ENCODE results near the gene CDHR2. TPM values are rescaled to one million over a fixed set of nuclear protein-coding genes. Genes with fewer than 3 reads are reported as not detected.
A peak's percentile ranks its signal among the peaks of the same experiment; 100 is the strongest.

CDHR2 gene
- total and polyA plus RNA-seq, 2 donors (not counting 3 experiments of a cell fraction or from before 2014, with no cell fraction given): not detected

- Histone ChIP-seq H2AFZ (ENCODE audit: low read depth, low read length) (no peak overlapping the region), H3K27me3 (ENCODE audit: control insufficient read depth in 2 of 2, insufficient read depth in 2 of 2, low read length in 2 of 2) (no peaks in the 10 kb centered on the region), H3K9me1 (replicated peaks; ENCODE audit: control insufficient read depth, extremely low read depth, insufficient read depth, low read length) (no peaks in the 10 kb centered on the region), H4K20me1 (replicated peaks; ENCODE audit: control insufficient read depth, extremely low read depth, insufficient read depth, low read length) (no peaks in the 10 kb centered on the region), H3K4me1 (ENCODE audit: control insufficient read depth, extremely low read depth, insufficient read depth, low read length) (peaks cover 38% of the 10 kb centered on the region), H3K4me2 (ENCODE audit: insufficient read depth, low read length) (no peak overlapping the region), H3K4me3 (replicated peaks in 1 of 3; ENCODE audit: insufficient read depth in 1 of 3, low read depth in 1 of 3, low read length in 3 of 3) (no peak overlapping the region), H3K9me3 (replicated peaks; ENCODE audit: control insufficient read depth, insufficient read depth, low read length) (no peaks in the 10 kb centered on the region), H3K9ac (replicated peaks; ENCODE audit: extremely low read depth, insufficient read depth, low read length) (no peak overlapping the region), H3K36me3 (ENCODE audit: control insufficient read depth in 2 of 2, extremely low read depth in 1 of 2, insufficient read depth in 2 of 2, low read length in 2 of 2) (no peaks in the 10 kb centered on the region), H3K27ac (ENCODE audit: insufficient read depth, low read depth, low read length) (no peak overlapping the region), H3K79me2 (ENCODE audit: control insufficient read depth, insufficient read depth, low read length) (peaks cover 5% of the 10 kb centered on the region)
- intact Hi-C loops (cut with micrococcal nuclease) (no loop called here), dilution Hi-C loops (cut with MboI; ENCODE audit: extremely low pct_ligation_motif_present, low sequenced_read_pairs) (no loop called here)
- BruUV-seq (replicated peaks): no TSS peak
- ChIA-PET POLR2A (no interaction called here), CTCF (no interaction called here)
- FAIRE-seq (no peak), DNase-seq (ENCODE audit: low read depth, low spot score) (no peak)
- TF ChIP-seq EZH2 (IDR thresholded peaks at IDR 0.05; ENCODE audit: borderline replicate concordance, low read depth, low read length, severe bottlenecking) (no peak), MYC (IDR thresholded peaks at IDR 0.05; ENCODE audit: low read depth, low read length) (no peak), CTCF (IDR thresholded peaks at IDR 0.05; ENCODE audit: extremely low read depth in 1 of 2, insufficient read depth in 1 of 2, low read depth in 1 of 2, low read length in 2 of 2) (no peak)
- TF ChIP-seq, protein P1, sequence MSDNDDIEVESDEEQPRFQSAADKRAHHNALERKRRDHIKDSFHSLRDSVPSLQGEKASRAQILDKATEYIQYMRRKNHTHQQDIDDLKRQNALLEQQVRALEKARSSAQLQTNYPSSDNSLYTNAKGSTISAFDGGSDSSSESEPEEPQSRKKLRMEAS (IDR thresholded peaks at IDR 0.05; ENCODE audit: insufficient read depth, insufficient read length): no peak
Measured at GRCh38 chr5:176540956-176541337, 8.2 kb upstream of the CDHR2 start.

DNA sequence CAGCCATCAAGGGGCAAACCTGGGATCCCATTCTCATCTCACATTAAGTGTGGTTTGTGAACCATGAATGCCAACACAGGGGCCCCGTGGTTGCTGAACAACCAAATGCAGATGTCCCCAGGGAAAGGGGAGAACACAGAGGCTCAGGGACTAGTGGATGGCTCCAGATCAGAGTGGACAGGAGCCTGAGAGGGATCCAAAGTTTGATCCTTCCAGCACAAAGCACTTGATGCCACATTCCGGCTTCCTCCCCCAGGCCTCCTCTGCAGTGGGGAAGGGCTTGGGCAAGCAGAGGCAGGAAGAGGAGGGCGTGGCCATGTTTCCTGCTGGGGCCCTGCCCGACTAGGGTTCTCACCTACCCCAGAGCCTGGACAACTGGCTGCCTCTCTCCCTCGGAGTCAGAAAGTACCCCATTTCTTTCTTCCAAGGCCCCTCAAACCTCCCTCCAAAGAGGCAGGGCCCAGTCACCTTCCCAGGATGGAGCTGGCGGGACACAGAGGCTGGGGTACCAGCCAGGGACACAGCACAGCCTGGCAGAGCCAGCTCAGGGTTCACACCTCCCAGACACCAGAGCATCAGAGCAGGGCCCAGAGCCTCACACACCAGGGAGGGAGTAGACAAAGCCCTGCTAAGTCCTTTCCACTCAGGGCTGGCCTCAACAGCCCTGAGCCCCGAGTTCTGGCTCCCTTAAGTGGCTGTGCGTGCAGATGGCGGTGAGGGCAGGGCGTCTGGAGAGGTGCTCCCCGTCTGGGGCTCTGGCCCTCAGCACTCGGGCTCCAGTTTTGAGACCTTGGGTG, 7.6 kb upstream of the CDHR2 start:
- no peak overlapping the region for H3K27ac ChIP-seq (ENCODE audit: insufficient read depth, low read depth, low read length)
- CTCF ChIA-PET: no interaction called here
- no peaks in the 10 kb centered on the region for H4K20me1 ChIP-seq (replicated peaks; ENCODE audit: control insufficient read depth, extremely low read depth, insufficient read depth, low read length)
- peak overlapping the region; percentile 45 for H2AFZ ChIP-seq (ENCODE audit: low read depth, low read length)
- peaks cover 38% of the 10 kb centered on the region for H3K4me1 ChIP-seq (ENCODE audit: control insufficient read depth, extremely low read depth, insufficient read depth, low read length)
- no peaks in the 10 kb centered on the region for H3K9me3 ChIP-seq (replicated peaks; ENCODE audit: control insufficient read depth, insufficient read depth, low read length)
- H3K9ac ChIP-seq (replicated peaks; ENCODE audit: extremely low read depth, insufficient read depth, low read length): no peak overlapping the region
- no peak overlapping the region for H3K4me2 ChIP-seq (ENCODE audit: insufficient read depth, low read length)
- FAIRE-seq: peak; percentile 77
- no peaks in the 10 kb centered on the region for H3K36me3 ChIP-seq (ENCODE audit: control insufficient read depth in 2 of 2, extremely low read depth in 1 of 2, insufficient read depth in 2 of 2, low read length in 2 of 2)
- peak; percentile 47 for DNase-seq (ENCODE audit: low read depth, low spot score)
- BruUV-seq (replicated peaks): no TSS peak
- H3K79me2 ChIP-seq (ENCODE audit: control insufficient read depth, insufficient read depth, low read length): no peaks in the 10 kb centered on the region
- intact Hi-C loops (cut with micrococcal nuclease) (no loop called here), dilution Hi-C loops (cut with MboI; ENCODE audit: extremely low pct_ligation_motif_present, low sequenced_read_pairs) (no loop called here)
- no peaks in the 10 kb centered on the region for H3K27me3 ChIP-seq (ENCODE audit: control insufficient read depth in 2 of 2, insufficient read depth in 2 of 2, low read length in 2 of 2)
- POLR2A ChIA-PET: no interaction called here
- no peak overlapping the region for H3K4me3 ChIP-seq (replicated peaks in 1 of 3; ENCODE audit: insufficient read depth in 1 of 3, low read depth in 1 of 3, low read length in 3 of 3)
- no peak for TF ChIP-seq POLR2A (IDR thresholded peaks at IDR 0.05; ENCODE audit: low read depth, low read length)
- TF ChIP-seq, protein P1 (IDR thresholded peaks at IDR 0.05; ENCODE audit: insufficient read depth, insufficient read length): no peak
- TF ChIP-seq POLR2AphosphoS5 (IDR thresholded peaks at IDR 0.05; ENCODE audit: insufficient read depth, low read depth, low read length): no peak
- TF ChIP-seq JUN (IDR thresholded peaks at IDR 0.05; ENCODE audit: borderline replicate concordance, insufficient read depth, insufficient read length, low read depth): no peak
- no peaks in the 10 kb centered on the region for H3K9me1 ChIP-seq (replicated peaks; ENCODE audit: control insufficient read depth, extremely low read depth, insufficient read depth, low read length)

Data from endothelial cell of umbilical vein (primary cell).